OCI-LY1 (cell line): Measurements from ENCODE around the gene LIN28B.

ENCODE experiments used
- H2AFZ ChIP-seq: fragments of 200-600 bp; sonication (generic), shearing (Covaris generic); 2 replicates; pipeline ENCODE4 v1.6.0; 2014; ENCODE audit warnings: antibody characterized with exemption, mild to moderate bottlenecking, low read length
- H3F3A ChIP-seq: fragments of 200-600 bp; sonication (generic), shearing (Covaris generic); 2 replicates; pipeline ENCODE4 v1.6.0; 2014; ENCODE audit warnings: mild to moderate bottlenecking, antibody characterized with exemption, low read length, moderate library complexity; ENCODE audit not compliant: insufficient read depth
- H3K27ac ChIP-seq: fragments of 200-600 bp; sonication (generic); 2 replicates; pipeline ENCODE4 v1.5.1; 2014; ENCODE audit warnings: low read length, mixed run types, mild to moderate bottlenecking, low read depth; ENCODE audit not compliant: poor library complexity, severe bottlenecking
- H3K27me3 ChIP-seq: fragments of 200-600 bp; sonication (generic); 2 replicates; pipeline ENCODE4 v1.6.0; 2014; ENCODE audit warnings: antibody characterized with exemption, mild to moderate bottlenecking, low read length, moderate library complexity; ENCODE audit not compliant: insufficient read depth
- H3K36me3 ChIP-seq: fragments of 200-600 bp; sonication (generic); 2 replicates; pipeline ENCODE4 v1.6.1; 2014; ENCODE audit warnings: mild to moderate bottlenecking, antibody characterized with exemption, low read length, moderate library complexity, mixed read lengths; ENCODE audit not compliant: insufficient read depth
- H3K4me1 ChIP-seq: fragments of 200-600 bp; sonication (generic); 2 replicates; pipeline ENCODE4 v1.5.1; 2014; ENCODE audit warnings: mild to moderate bottlenecking, low read length, moderate library complexity; ENCODE audit not compliant: insufficient read depth, severe bottlenecking
- H3K4me2 ChIP-seq: fragments of 200-600 bp; sonication (generic), shearing (Covaris generic); 2 replicates; pipeline ENCODE4 v1.6.1; 2014; ENCODE audit warnings: low read length
- H3K4me3 ChIP-seq: fragments of 200-600 bp; sonication (generic); 2 replicates; pipeline ENCODE4 v1.5.1; 2014; ENCODE audit warnings: low read length, low read depth, mild to moderate bottlenecking, mixed read lengths; ENCODE audit not compliant: poor library complexity, severe bottlenecking
- H3K79me2 ChIP-seq: fragments of 200-600 bp; shearing (Covaris generic); 2 replicates; pipeline ENCODE4 v1.6.1; 2016; ENCODE audit warnings: mixed run types, low read length, mixed read lengths; ENCODE audit not compliant: insufficient read depth
- H3K9ac ChIP-seq: fragments of 200-600 bp; sonication (generic), shearing (Covaris generic); 2 replicates; pipeline ENCODE4 v1.6.1; 2014; ENCODE audit warnings: mild to moderate bottlenecking, low read length, mixed read lengths
- H3K9me2 ChIP-seq: fragments of 200-600 bp; sonication (generic), shearing (Covaris generic); 2 replicates; pipeline ENCODE4 v1.6.1; 2014; ENCODE audit warnings: low read depth, mild to moderate bottlenecking, low read length, mixed read lengths
- H3K9me3 ChIP-seq: fragments of 200-600 bp; shearing (Covaris generic); 2 replicates; pipeline ENCODE4 v1.6.1; 2014; ENCODE audit warnings: low read length, mixed read lengths
- H4K20me1 ChIP-seq: fragments of 200-600 bp; sonication (generic), shearing (Covaris generic); 2 replicates; pipeline ENCODE4 v1.6.0; 2016; ENCODE audit warnings: mild to moderate bottlenecking, low read length; ENCODE audit not compliant: insufficient read depth
- EZH2 ChIP-seq: fragments of 200-600 bp; sonication (generic), shearing (Covaris generic); IDR thresholded peaks from 2 replicates; pipeline ENCODE4 v1.8.0; 2017; ENCODE audit warnings: borderline replicate concordance, mixed run types, mild to moderate bottlenecking, antibody characterized with exemption, low read length, moderate library complexity, mixed read lengths
- TF ChIP-seq, protein P1 (sequence below): fragments of 200-600 bp; sonication (generic), shearing (Covaris generic); IDR thresholded peaks from 2 replicates; pipeline ENCODE4 v1.5.1; 2017; ENCODE audit warnings: mild to moderate bottlenecking, antibody characterized with exemption, low read length, moderate library complexity, mixed read lengths

The LIN28B gene

DNA sequence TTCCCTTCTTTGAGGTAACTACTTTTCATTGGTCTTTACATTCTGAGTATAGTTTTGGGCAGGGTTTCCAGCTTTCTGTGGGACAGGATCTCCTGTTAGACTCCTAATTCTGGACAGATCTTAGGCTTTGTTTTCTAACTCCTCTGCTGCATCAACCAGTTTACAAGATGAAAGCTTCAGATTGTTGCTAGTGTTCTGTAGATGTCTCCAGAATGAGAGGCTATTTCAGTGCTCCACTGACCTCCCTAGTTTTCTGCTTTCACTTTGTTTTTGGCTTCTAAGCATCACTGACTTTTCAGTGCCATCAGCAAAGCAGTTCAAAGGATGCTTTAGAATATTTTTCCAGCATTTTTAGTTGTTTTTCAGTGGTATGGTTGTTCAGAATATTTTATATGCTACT lies 101.4 kb downstream of the LIN28B start:
- H4K20me1 ChIP-seq, result no peaks in the 10 kb centered on the region
- H2AFZ ChIP-seq, result no peak overlapping the region
- no peaks in the 10 kb centered on the region for H3K79me2 ChIP-seq
- H3F3A ChIP-seq, result no peaks in the 10 kb centered on the region
- no peaks in the 10 kb centered on the region for H3K27me3 ChIP-seq
- no peaks in the 10 kb centered on the region for H3K36me3 ChIP-seq
- no peaks in the 10 kb centered on the region for H3K9me2 ChIP-seq
- no peak overlapping the region for H3K27ac ChIP-seq
- no peaks in the 10 kb centered on the region for H3K4me1 ChIP-seq
- H3K4me3 ChIP-seq, result no peak overlapping the region
- H3K9me3 ChIP-seq, result no peaks in the 10 kb centered on the region
- no peak overlapping the region for H3K9ac ChIP-seq
- no peak for TF ChIP-seq EZH2
- TF ChIP-seq, protein P1, sequence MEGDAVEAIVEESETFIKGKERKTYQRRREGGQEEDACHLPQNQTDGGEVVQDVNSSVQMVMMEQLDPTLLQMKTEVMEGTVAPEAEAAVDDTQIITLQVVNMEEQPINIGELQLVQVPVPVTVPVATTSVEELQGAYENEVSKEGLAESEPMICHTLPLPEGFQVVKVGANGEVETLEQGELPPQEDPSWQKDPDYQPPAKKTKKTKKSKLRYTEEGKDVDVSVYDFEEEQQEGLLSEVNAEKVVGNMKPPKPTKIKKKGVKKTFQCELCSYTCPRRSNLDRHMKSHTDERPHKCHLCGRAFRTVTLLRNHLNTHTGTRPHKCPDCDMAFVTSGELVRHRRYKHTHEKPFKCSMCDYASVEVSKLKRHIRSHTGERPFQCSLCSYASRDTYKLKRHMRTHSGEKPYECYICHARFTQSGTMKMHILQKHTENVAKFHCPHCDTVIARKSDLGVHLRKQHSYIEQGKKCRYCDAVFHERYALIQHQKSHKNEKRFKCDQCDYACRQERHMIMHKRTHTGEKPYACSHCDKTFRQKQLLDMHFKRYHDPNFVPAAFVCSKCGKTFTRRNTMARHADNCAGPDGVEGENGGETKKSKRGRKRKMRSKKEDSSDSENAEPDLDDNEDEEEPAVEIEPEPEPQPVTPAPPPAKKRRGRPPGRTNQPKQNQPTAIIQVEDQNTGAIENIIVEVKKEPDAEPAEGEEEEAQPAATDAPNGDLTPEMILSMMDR, result no peak
- H3K4me2 ChIP-seq, result no peak overlapping the region

DNA sequence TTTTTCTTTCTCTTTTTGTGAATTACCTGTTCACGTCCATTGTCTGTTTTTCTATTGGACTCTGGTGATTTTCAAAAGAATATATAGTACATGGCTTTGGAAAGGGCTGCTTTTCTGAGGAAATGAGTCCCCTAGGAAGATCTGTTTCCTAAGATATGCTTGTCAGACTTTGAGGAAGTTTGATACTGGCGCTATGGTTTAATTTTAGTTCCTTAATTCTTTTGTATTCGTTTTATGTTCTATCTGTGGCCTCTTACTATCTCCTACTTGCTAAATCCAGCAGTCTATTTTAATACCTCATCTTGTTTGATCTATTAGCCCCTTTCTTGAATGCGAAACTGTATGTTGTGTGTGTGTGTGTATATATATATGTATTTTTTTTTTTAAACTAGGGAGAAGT lies 101.9 kb downstream of the LIN28B start:
- Histone ChIP-seq H3K4me3 (no peak overlapping the region), H3K9ac (no peak overlapping the region)

DNA sequence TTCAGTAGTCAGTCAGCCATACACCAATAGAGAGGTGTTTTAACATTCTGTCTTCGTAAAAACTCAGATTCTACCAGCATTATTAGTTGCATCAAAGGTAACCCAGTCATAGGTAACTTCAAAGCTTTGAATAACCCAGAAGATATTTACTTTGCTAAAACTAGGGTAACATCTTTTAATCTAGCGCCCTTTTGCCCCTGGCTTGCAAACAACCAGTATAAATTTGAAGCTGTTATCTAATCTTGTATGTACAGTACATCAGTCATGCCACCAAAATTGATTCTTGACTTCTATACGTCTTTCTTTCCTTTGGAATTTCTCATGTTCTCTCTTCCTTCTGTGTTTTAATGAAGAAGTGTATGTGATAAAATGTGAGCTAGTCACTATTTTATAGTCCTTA lies 109.3 kb downstream of the LIN28B start:
- Histone ChIP-seq H3K36me3 (no peaks in the 10 kb centered on the region), H3K27me3 (no peaks in the 10 kb centered on the region), H3K4me3 (no peak overlapping the region), H3K9me2 (no peaks in the 10 kb centered on the region), H4K20me1 (no peaks in the 10 kb centered on the region), H3K79me2 (no peaks in the 10 kb centered on the region), H3K27ac (no peak overlapping the region), H3K9me3 (no peaks in the 10 kb centered on the region), H3F3A (no peaks in the 10 kb centered on the region), H3K4me1 (no peaks in the 10 kb centered on the region), H3K9ac (no peak overlapping the region), H2AFZ (no peak overlapping the region), H3K4me2 (no peak overlapping the region)
- TF ChIP-seq, protein P1, result no peak
- no peak for TF ChIP-seq EZH2

More for the DNA sequence above, 101.9 kb downstream of the LIN28B start:
- H3K9me2 ChIP-seq, result no peaks in the 10 kb centered on the region
- TF ChIP-seq EZH2, result no peak
- TF ChIP-seq, protein P1, result no peak
- H2AFZ ChIP-seq, result no peak overlapping the region
- no peaks in the 10 kb centered on the region for H3F3A ChIP-seq
- no peaks in the 10 kb centered on the region for H3K9me3 ChIP-seq
- H3K27ac ChIP-seq, result no peak overlapping the region
- no peaks in the 10 kb centered on the region for H3K27me3 ChIP-seq
- H3K4me2 ChIP-seq, result no peak overlapping the region
- no peaks in the 10 kb centered on the region for H4K20me1 ChIP-seq
- no peaks in the 10 kb centered on the region for H3K4me1 ChIP-seq
- no peaks in the 10 kb centered on the region for H3K36me3 ChIP-seq
- no peaks in the 10 kb centered on the region for H3K79me2 ChIP-seq
